DND-41 (cell line): ENCODE data around the gene S100A12.

Experiments used
- CTCF ChIP-seq: IDR thresholded peaks from 2 replicates; pipeline ENCODE4 v1.5.1; 2012; ENCODE audit warnings: borderline replicate concordance, low read length, moderate library complexity, mild to moderate bottlenecking; ENCODE audit not compliant: poor library complexity, severe bottlenecking; ENCODE audit errors: extremely low read depth
- EZH2 ChIP-seq: IDR thresholded peaks from 3 replicates; pipeline ENCODE4 v1.6.1; 2012; ENCODE audit warnings: borderline replicate concordance, low read depth, mild to moderate bottlenecking, moderate library complexity, low read length, inconsistent platforms; ENCODE audit not compliant: severe bottlenecking

GRCh38 chr1:153336650-153337049 lies 38.8 kb downstream of the S100A12 start:
- TF ChIP-seq EZH2: no peak
- TF ChIP-seq CTCF: no peak
